A172 (cell line): ENCODE measurements around the gene TTC7B. TPM values are rescaled to one million over a fixed set of nuclear protein-coding genes. Genes with fewer than 3 reads are reported as not detected.

Source experiments
- DNase-seq: peaks from one replicate; pipeline ENCODE4 v3.0.0-alpha.2; 2015; ENCODE audit warnings: low spot score
- total RNA-seq: library from RNA; depleted of rRNA; stranded (reverse); fragments of >200 nt; shearing (Covaris generic); gene quantifications from 2 replicates; pipeline ENCODE4 v1.2.3, GENCODE V29; 2014

The TTC7B gene
- total RNA-seq, 1 experiment from 2014 or later, result 40.2 TPM

- DNase-seq, result no peak
These were observed 10.3 kb downstream of the TTC7B start for GRCh38 chr14:90805662-90806540.

GRCh38 chr14:90805084-90805391 is 11.2 kb downstream of the TTC7B start:
- DNase-seq, result no peak

DNA sequence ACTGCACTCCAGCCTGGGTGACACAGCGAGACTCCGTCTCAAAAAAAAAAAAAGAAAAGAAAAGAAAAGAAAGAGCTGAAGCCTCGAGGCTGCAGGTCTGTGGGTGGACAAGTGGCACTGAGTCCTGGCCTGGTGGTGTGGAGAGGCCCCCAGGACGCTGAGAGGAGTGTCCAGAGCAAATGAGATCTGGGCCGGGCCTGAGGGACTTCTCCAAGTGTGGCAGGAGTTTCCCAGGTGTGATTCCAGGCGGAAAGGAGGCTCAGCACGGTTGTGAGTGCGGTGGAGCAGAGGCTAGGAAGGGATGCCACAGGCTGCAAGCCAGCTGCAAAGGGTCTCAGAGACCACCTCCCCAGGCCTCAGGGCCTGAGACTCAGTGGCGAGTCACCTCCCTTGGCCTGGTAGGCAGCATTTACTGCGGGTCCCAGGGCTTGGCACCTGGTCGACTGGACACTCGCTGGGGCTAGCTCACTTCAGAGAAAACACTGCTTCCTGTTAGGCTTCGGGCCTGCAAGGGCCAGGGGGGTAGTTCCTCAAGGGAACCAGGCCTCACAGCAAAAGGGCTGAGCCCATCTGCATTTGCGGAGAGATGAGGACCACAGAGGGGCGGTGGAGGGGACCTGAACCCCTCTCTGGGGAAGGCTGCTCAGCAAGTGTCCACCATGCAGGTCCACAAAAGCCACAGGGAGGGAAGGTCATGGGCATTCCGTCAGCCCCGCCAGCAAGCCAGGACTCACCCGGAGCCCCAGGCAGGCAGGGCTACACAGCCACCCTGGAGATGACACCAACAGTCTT is 11.7 kb downstream of the TTC7B start:
- no peak for DNase-seq

- DNase-seq, result no peak
These were observed 13.0 kb downstream of the TTC7B start for GRCh38 chr14:90803249-90803648.

- DNase-seq, result no peak
These were observed 16.8 kb downstream of the TTC7B start for GRCh38 chr14:90799420-90799819.

GRCh38 chr14:90797919-90798318 is 18.3 kb downstream of the TTC7B start:
- DNase-seq, result no peak

DNA sequence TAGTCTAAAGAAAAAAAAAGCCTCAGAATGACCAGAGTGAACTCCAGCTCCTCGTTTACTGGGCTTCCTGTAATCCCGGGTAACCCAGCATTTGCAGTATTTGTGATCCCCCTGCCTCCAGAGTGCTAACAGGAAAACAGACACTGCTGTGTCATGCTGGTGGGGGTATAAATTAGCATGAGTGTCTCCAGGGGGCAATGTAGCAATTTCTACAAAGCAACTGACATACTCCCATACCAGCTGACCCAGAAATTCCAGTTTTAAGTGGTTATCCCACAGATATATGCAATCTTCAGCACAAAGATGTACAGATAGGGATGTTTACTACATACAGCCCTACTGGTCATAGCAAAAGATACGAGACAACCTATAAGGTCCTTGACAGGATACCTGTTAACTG is 18.8 kb downstream of the TTC7B start:
- DNase-seq, result no peak

DNA sequence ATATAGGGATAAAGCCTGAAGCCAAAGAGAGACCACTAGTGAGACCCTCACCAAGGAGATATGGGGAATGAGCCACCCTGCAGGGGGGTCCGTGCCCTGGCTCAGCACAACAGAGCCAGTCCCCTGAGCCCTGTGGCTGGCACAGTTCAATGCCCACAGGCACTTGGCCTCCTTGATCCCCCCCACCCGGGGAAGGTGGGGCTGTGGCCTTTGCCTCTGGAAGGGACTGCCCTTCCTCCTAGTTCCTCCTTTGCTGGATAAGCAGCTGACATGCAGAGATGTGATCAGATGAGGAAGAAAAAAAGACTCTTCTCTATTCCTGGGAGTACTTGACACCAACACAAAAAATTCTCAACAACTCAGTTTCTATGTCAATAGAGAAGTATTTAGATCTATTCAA is 19.9 kb downstream of the TTC7B start:
- no peak for DNase-seq

DNA sequence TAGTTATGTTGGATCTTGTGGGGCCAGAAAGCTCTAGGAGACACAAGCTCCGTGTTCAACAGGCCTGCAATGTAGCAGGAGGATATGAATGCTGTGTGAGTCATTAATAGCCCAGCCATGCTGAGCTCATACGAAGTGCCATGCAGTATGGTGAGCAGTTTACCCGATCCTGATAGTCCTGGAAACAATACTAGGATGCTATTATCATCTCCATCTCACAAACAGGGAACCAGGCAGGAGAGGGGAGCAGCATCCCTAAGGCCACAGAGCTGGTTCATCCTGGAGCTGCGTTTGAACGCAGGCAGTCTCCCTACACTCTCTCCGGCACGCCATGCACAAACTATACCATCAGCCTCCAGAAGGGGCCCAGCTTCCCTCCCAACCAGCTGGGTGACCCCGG is 20.5 kb downstream of the TTC7B start:
- DNase-seq, result peak; percentile 84

DNA sequence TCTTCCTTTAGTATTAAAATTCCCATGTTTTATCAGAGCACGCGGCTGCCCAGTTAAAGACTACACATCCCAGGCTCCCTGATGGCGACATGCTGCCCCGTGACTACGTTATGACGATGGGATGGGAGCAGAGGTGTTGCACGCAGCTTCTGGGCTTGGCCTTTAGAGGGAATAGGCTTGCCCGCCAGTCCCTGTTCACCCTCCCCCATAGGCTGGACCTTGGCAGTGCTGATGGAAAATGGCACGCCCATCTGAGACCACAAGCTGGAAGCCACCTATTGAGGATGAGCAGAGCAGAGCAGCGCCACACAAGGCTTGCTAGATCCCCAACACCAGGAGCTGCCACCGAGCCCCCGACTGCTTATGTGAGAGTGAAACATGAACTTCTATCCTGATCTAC is 24.7 kb downstream of the TTC7B start:
- DNase-seq, result no peak

- DNase-seq, result no peak
These were observed 28.2 kb downstream of the TTC7B start for GRCh38 chr14:90788031-90788430.

DNA sequence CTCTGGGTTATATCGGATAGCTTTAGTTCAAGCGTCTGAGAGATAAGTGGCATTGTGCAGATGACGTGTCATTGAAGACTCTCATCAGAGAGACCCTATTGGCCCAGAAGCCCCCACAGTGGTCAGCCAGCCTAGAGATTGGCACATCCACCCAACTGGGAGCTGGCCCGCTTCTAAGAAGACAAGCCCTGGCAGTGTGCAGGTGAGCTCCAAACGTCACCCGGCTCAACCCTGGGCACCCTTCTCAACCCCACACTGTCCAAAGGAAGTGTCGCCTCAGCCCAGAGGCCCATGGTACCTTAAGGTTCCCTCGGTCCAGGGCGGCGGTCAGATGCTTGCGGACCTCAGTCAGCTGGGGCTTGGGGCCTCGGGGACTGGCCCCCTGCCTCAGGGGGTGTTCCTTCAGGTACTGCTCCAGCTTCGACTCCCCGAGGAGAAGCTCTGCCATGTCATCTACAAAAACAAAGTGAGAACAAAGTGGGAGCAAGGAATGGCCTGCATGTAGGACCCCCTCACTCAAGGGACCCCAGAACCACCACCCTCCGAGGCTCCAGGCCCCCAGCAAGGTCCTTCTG is 30.3 kb downstream of the TTC7B start:
- no peak for DNase-seq

DNA sequence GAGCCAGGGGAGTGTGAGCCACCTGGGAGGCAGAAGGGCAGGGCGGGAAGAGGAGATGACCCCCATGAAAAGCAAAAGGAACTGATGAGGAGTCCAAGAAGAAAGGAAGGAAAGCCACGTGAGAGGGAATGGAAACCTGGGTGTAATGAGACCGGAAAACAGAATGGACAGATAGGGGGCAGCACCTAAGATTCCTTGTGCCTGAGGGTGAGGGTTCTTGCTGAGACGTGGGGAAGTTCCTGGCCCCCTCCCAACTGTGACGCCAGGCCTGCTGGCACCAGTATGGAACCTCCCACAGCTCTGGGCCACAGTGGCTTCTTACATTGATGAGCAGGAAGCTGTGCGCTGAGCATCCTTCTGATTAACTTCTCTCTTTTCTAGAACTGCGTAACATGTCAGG is 30.8 kb downstream of the TTC7B start:
- DNase-seq, result peak; percentile 65

DNA sequence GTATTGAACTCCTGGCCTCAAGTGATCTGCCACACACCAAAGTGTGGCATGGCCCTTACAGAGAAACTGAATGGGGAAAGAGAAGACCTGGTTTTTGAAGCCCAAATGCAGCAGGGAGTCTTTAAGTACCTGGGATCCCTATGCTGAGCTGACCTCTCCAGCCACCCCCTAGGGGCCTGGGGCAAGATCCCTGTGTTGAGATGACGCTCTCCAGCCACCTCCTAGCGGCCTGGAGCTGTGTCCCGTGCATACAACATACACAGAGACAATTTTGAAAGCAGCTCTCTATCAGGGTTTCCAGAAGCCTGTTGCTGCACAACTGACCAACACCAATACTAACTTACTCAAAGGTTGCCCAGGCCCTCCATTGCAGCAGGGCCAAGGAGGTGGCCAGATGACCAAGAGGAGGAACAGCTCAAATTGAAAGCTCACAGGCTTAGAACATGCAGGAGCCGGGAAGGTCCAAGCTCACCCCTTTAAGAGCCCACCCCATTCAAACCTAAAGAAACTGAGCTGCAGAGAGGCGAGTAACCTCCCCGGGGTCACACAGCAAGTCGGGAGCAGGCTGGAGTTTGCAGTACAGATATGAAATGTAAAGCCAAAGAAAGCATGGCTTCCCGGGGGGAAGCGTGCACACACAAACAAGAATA is 31.5 kb downstream of the TTC7B start:
- no peak for DNase-seq

GRCh38 chr14:90783344-90783743 is 32.9 kb downstream of the TTC7B start:
- DNase-seq, result no peak

- no peak for DNase-seq
These were observed 33.3 kb downstream of the TTC7B start for GRCh38 chr14:90782892-90783291.

- DNase-seq, result no peak
These were observed 34.4 kb downstream of the TTC7B start for GRCh38 chr14:90781876-90782275.

DNA sequence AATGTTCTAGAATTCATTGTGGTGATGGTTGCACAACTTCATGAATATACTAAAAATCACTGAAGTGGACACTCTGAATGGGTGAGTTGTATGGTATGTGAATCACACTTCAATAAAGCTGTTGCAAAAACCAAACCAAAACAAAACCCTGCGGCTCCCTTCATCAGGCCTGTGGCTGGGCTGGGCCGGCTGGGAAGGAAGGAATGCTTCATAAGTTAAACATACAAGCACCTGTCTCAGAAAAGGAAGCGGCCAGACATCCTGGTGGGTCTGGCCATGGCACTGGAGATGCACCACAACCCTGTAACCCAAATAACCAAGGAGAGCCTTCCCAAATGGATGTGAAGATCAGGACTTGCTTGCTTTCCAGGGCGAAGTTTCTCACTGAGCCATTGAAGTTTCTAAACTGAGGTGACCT is 34.9 kb downstream of the TTC7B start:
- DNase-seq, result peak; percentile 30

- DNase-seq, result no peak
These were observed 35.7 kb downstream of the TTC7B start for GRCh38 chr14:90780519-90780918.

- no peak for DNase-seq
These were observed 37.5 kb downstream of the TTC7B start for GRCh38 chr14:90778571-90779255.

GRCh38 chr14:90777830-90778485 is 38.3 kb downstream of the TTC7B start:
- DNase-seq, result no peak
